AG20443 (cell line): Measurements from ENCODE around the gene TMEM129.

Experiments
- DNase-seq: peaks from one replicate; pipeline ENCODE4 v3.0.0; 2012; ENCODE audit warnings: low spot score, mixed read lengths

TMEM129 gene

GRCh38 chr4:1758306-1759121 lies 37.4 kb upstream of the TMEM129 start:
- no peak for DNase-seq

- DNase-seq: no peak
These were observed 36.7 kb upstream of the TMEM129 start for GRCh38 chr4:1757836-1758235.

GRCh38 chr4:1756893-1757779 lies 36.0 kb upstream of the TMEM129 start:
- no peak for DNase-seq

- no peak for DNase-seq
These were observed 35.0 kb upstream of the TMEM129 start for GRCh38 chr4:1756079-1756478.

GRCh38 chr4:1755297-1755696 lies 34.2 kb upstream of the TMEM129 start:
- no peak for DNase-seq

- no peak for DNase-seq
These were observed 33.2 kb upstream of the TMEM129 start for GRCh38 chr4:1754336-1754735.

GRCh38 chr4:1753697-1754311 lies 32.7 kb upstream of the TMEM129 start:
- no peak for DNase-seq

GRCh38 chr4:1753294-1753696 lies 32.2 kb upstream of the TMEM129 start:
- no peak for DNase-seq

- no peak for DNase-seq
These were observed 31.3 kb upstream of the TMEM129 start for GRCh38 chr4:1752284-1753041.

GRCh38 chr4:1751919-1752283 lies 30.8 kb upstream of the TMEM129 start:
- DNase-seq: no peak

GRCh38 chr4:1751155-1751918 lies 30.2 kb upstream of the TMEM129 start:
- DNase-seq: no peak

- DNase-seq: no peak
These were observed 29.4 kb upstream of the TMEM129 start for GRCh38 chr4:1750381-1751154.

GRCh38 chr4:1749826-1750225 lies 28.7 kb upstream of the TMEM129 start:
- no peak for DNase-seq

GRCh38 chr4:1749370-1749769 lies 28.2 kb upstream of the TMEM129 start:
- DNase-seq: no peak

GRCh38 chr4:1748465-1748995 lies 27.4 kb upstream of the TMEM129 start:
- DNase-seq: peak; percentile 92

GRCh38 chr4:1747603-1747967 lies 26.5 kb upstream of the TMEM129 start:
- no peak for DNase-seq

GRCh38 chr4:1746919-1747602 lies 25.9 kb upstream of the TMEM129 start:
- no peak for DNase-seq

GRCh38 chr4:1746265-1746691 lies 25.2 kb upstream of the TMEM129 start:
- peak; percentile 88 for DNase-seq

GRCh38 chr4:1745697-1746096 lies 24.6 kb upstream of the TMEM129 start:
- no peak for DNase-seq

GRCh38 chr4:1745165-1745564 lies 24.0 kb upstream of the TMEM129 start:
- no peak for DNase-seq
